ENCODE results near the gene TRMT2A. TPM values are rescaled to one million over a fixed set of nuclear protein-coding genes. Genes with fewer than 3 reads are reported as not detected.

TRMT2A gene

DNA sequence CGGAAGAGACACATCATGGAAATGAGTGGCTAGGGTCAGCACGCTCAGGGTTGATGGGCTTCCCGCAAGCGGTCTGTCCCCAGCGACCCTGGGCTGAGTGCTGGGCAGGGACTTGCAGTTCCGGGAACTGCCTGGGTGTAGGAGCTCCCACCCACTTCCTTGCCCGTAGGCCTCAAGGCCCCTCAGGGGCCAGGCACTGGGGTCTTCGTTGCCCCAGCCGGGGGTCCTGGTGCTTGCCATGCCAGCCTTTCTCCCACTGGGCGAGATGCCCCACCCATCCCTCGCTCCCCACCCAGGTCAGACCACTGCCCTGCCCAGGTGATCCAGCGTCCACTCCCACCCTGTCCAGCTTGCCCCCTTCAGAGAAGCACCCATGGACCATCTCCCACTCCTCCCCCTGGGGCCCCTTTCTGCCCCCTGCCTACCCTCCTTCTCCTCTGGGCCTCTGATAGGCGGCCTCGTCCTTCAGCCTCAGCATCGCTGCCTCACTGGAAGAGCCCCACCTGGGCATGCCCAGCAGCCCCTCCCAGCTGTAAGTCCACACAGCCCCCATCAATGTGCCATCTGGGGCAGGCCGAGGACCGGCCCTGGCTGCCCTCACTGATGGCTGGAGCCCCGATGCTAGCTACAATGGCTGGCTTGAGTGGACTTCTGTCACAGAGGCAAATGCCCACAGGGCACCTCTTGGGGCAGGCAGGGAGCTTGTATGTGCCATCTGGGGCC is 54.8 kb downstream of the TRMT2A start:
- no peak overlapping the region for H3K4ac ChIP-seq (ENCODE audit: low read length)
- peaks cover 3 to 4% of the 10 kb centered on the region in 2 donors for H3K36me3 ChIP-seq (replicated peaks in 1 of 2; ENCODE audit: control insufficient read depth in 2 of 2, insufficient read depth in 2 of 2, low read length in 2 of 2)
- H3K14ac ChIP-seq (ENCODE audit: low read length): peak overlapping the region; percentile 63
- DNase-seq (ENCODE audit: low spot score): no peak
- H3K4me3 ChIP-seq (ENCODE audit: low read length in 2 of 2): no peak overlapping the region
- peak overlapping the region; percentile 69 for H3K18ac ChIP-seq (ENCODE audit: low read length)
- H2AK5ac ChIP-seq (ENCODE audit: low read depth, low read length): peak overlapping the region; percentile 68
- no peak overlapping the region for H2BK5ac ChIP-seq (ENCODE audit: low read length)
- peak overlapping the region; percentile 12 for H3K9ac ChIP-seq (ENCODE audit: low read depth, low read length, poor library complexity)
- no peak overlapping the region for H3K4me2 ChIP-seq (ENCODE audit: insufficient read depth, low read length, poor library complexity, severe bottlenecking)
- H2BK15ac ChIP-seq (ENCODE audit: low read length): no peak overlapping the region
- no peak overlapping the region for H2AFZ ChIP-seq (ENCODE audit: low read length)
- no peaks in the 10 kb centered on the region for H3K79me1 ChIP-seq (ENCODE audit: low read depth, low read length)
- no CpG with 5 or more reads among the region's 18 CpGs for WGBS, 2 donors (ENCODE audit: extremely low coverage in 2 of 2, insufficient read length in 2 of 2, insufficient replicate concordance in 1 of 2)
- H3K9me3 ChIP-seq (replicated peaks in 1 of 2; ENCODE audit: control insufficient read depth in 2 of 2, insufficient read depth in 1 of 2, low read depth in 1 of 2, low read length in 2 of 2): no peaks in the 10 kb centered on the region
- no peak overlapping the region for H2BK120ac ChIP-seq (ENCODE audit: low read depth, low read length)
- no peaks in the 10 kb centered on the region for H3K27me3 ChIP-seq (ENCODE audit: control insufficient read depth in 3 of 3, insufficient read depth in 3 of 3, low read depth in 1 of 3, low read length in 3 of 3)
- H2BK12ac ChIP-seq (ENCODE audit: low read length): no peak overlapping the region
- no peak overlapping the region for H4K8ac ChIP-seq (ENCODE audit: low read depth, low read length)
- H3K4me1 ChIP-seq (ENCODE audit: control insufficient read depth in 2 of 2, insufficient read depth in 1 of 2, low read depth in 1 of 2, low read length in 2 of 2): peaks cover 0 to 6% of the 10 kb centered on the region in 2 donors
- H3K23ac ChIP-seq (ENCODE audit: low read depth, low read length, poor library complexity): peak overlapping the region; percentile 94
- no peak overlapping the region for H3K27ac ChIP-seq (replicated peaks; ENCODE audit: low read length)
- H4K91ac ChIP-seq (ENCODE audit: low read depth, low read length, poor library complexity): no peak overlapping the region

Small RNAs within 50 kb of the gene (small RNA-seq; reads per million reads assigned to genes)
- gene MIR6816 (ENCODE audit: insufficient read depth) (not detected), gene RF00017 (ENCODE audit: insufficient read depth) (not detected), gene RF00599 (ENCODE audit: insufficient read depth) (not detected)
